ENCODE measurements around the gene TYW1.
"Not testable (repeated sequence)": the region's sequence is repeated elsewhere in the genome, so short reads cannot be mapped to it uniquely, and the experiment has no call there.

GRCh38 chr7:66978312-66978711 is 18.3 kb upstream of the TYW1 start:
- not testable (repeated sequence) for TF ChIP-seq CTCF (IDR thresholded peaks at IDR 0.05); POLR2A (IDR thresholded peaks at IDR 0.05; ENCODE audit: low read depth); EP300 (IDR thresholded peaks at IDR 0.05); POLR2AphosphoS5 (IDR thresholded peaks at IDR 0.05)

Data from esophagus muscularis mucosa (tissue), 4 donors.